Measurements from ENCODE around the gene CPLX1.
"Not testable (repeated sequence)": the region's sequence is repeated elsewhere in the genome, so short reads cannot be mapped to it uniquely, and the experiment has no call there.

CPLX1 gene

DNA sequence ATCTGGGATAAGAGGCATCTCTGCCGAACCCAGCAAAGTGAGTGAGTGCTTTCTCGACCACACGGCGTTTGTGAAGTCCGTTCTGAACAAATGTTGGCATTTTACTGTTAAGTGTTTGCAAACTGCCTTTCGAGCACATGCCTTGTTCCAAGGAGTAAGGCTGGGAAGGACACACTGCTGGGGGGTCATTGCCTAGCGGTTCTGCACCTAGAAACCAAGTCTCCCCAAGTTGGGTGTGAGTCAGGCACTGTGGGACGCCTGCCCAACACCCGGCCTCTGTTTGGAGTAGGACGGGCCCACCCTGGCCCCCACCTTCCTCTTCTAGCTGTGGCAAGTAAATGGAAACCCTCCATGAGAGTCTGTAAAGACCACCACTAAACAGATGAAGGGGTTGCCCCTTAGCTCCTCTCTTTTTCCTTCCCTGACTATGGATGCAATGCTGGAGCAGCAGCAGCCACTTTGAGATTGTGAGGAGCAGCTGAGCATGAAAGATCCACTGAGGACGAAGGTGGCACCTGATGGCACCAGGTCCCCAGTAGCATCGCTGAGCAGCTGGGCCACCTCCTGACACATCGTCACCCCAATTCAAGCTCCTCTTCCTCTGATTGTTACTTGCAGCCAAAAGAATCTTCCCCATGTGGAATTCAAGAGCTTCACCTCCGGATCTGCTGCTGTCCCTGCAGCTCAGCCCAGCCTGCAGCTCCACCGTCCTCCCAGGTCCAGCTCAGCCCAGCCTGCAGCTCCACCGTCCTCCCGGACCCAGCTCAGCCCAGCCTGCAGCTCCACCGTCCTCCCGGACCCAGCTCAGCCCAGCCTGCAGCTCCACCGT, 6.3 kb downstream of the CPLX1 start:
- no peak for DNase-seq

DNA sequence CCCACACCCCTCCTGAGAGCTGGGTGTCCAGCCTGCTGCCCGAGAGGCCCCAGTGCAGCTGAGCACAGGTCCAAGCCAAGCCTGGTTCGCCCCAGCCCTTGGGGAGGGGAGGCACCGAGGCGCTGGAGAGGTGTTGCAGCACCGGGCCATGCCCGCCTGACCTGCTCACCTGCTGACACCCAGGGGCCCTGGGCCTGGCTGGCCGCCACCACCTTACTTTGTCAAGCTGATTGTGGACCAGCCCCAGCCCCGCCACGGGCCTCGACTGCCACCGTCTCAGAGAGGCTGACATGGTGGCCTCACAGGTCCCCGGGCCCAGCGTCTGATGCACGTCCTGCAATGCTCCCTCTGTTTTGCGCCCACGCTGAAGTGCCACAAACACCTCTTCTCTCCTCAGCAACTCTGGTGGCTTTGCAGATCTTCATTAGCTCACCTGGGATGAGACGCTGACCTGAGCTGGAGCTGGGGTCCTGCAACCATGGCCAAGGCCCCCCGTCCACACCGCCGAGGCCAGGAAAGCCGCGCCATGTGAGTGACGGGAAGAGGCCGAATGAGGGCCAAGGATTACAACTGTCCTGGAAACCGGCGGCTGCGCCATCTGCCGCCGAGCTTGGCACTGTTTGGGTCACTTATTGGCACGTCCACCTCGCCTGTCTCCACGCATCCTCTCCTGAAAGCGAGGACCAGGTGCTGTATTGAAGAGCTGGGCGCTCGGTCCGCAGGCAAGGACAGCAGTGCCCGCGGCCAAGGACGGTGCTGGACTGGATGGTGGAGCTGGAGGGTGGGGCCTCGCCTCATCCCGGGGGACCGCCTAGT, 7.6 kb downstream of the CPLX1 start:
- no peak for DNase-seq

DNA sequence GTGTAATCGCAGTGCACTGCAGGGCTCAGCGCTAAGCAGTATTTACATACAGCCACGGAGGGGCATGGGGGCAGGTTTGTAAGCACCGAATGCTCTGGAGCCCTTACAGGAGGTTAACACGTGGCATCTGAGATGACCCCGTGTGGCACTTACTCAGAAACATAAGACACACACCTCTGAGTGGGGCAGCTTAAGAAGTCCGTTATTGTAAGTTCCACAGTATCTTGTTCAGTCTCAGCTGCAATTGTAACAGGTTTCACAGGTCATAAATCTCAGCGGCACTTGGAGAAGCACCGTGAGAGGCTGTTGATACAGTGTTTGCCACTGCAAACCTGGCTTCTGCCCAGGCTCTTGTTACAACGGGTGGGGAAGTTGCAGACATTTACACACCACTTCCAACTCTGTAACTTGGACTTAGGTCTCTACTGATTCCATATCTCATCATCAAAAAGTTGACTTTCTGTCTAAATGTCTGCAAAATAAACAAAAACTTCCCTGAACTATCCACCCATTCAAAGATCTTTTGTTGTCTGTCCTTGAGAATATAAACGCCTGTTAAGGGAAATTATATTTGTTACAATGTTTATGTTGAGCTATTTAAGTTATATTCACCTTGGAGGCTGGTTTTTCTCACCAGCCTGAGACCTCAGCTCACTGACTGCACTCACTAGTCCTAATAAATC, 10.3 kb downstream of the CPLX1 start:
- DNase-seq: no peak

DNA sequence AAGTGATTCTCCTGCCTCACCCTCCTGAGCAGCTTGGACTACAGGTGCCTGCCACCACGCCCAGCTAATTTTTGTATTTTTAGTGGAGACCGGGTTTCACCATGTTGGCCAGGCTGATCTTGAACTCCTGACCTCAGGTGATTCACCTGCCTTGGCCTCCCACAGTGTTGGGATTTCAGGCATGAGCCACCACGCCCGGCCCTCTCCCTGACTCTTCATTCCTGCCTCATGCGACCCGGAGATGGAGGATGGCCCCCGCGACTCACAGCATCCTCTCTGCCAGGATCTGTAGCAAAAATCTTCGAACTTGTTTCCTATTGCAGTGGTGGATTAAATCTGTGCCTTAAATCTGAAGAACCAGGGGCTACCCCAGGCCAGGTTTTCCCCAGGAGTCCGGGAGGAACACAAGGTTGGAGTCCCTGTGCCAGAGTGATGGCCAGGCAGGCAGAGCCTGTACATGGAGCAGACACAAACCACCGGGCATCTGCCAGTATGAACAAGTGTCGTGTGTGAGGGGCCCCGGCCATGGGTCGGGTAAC, 11.5 kb downstream of the CPLX1 start:
- DNase-seq: no peak

DNA sequence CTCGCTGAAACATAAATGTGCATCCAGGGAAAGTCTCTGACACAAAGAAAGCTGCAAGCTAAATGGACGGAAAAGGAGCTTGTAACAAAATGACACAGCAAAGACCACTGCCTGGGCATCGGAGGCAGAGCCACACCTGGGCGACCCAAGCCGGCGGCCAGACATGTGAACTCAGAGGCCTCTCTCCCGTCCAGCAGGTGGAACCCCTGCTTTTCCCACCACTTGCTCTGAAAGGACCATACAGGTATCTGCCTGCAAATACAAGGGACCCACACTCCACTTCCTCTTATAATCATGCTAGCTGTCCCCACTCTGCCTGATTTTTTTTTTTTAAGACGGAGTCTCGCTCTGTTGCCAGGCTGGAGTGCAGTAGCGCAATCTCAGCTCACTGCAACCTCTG, 12.0 kb downstream of the CPLX1 start:
- no peak for DNase-seq

DNA sequence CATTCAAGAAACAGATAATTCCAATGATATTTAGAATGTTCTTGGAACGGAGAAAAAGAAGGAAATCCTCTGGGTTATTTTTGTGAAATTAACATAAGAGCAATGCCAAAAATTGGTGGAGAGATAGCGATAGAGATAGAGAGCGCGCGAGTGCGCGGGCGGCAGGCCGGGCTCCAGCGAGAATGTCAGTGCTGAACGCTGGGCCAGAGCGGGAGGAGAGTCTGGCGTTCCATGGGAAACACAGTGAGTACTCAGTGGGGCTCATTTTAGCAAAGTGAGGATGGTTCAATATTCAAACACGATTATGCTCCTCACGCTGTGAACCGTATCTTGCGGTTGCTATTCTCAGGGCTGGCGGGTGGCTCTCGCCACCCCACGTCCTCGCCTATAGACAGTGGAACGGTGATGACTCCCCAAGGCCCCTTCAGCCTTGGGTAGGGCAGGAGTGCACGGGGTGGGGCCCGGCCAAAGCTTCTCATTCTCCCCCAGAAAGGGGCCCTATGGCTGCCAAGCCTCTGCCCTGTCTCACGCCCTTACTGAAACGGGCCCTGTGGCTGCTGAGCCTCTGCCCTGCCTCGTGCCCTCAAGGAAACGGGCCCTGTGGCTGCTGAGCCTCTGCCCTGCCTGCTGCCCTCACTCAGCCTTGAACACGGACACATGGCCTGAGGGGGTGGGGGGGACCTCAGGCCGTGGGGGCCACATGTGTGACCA, 16.9 kb downstream of the CPLX1 start:
- DNase-seq: no peak

DNA sequence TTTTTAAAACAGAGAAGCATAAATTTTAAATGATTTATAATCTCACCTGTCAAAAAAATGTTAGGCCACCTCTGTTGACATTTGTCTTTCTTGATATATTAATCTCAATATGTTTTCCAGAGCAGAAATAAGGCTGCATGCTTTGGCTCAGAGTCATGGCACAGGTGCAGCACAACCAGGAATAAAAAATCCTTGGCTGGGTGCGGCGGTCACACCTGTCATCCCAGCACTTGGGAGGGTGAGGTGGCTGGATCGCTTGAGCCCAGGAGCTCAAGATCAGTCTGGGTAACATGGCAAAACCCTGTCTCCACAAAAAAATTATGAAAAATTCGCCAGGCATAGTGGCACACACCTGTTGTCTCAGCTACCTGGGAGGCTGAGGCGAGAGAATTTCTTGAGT, 18.1 kb downstream of the CPLX1 start:
- DNase-seq: no peak

DNA sequence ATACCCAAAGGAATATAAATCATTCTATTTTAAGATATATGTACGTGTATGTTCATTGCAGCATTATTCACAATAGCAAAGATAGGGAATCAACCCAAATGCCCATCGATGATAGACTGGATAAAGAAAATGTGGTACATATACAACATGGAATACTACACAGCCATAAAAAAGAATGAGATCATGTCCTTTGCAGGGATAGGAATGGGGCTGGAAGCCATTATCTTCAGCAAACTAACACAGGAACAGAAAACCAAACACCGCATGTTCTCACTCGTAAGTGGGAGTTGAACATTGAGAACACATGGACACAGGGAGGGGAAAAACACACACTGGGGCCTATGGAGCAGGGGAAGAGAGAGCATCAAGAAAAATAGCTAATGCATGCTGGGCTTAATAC, 18.9 kb downstream of the CPLX1 start:
- DNase-seq: not testable (repeated sequence)

DNA sequence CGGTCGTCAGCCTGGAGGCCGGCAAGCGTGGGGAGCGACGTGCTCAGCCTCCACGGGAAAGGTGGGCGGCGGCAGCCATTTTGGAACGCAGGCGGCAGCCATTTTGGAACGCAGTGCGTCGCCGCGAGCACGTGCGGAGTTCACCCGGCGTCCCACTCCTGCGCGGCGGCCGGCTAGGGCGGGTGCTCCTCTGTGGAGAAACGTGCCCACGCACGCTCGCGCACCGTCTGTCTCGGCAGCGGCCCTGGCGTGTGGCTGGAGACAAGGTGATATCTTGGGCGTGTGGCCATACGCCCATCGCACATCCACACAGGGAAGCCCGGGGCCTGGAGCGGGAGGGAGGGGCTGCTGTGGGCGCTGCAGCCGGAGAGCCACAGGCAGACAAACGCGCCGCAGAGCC, 21.1 kb downstream of the CPLX1 start:
- no peak for DNase-seq

DNA sequence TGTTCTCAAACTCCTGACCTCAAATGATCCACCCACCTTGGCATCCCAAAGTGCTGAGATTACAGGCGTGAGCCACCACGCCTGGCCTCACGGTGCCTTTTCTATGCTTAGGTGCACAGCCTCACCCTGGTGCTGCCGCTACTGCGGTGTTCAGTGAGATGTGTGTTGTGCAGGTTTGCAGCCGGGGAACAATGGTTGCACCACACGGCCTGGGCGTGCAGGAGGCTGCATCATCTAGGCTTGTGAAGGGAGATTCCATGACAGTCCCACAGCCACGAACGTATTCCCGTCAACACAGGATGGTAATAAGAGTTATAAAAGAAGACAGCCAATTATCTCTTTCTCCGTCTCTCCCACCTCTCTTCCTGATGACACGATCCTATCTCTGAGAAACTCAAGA, 22.0 kb downstream of the CPLX1 start:
- DNase-seq: no peak

DNA sequence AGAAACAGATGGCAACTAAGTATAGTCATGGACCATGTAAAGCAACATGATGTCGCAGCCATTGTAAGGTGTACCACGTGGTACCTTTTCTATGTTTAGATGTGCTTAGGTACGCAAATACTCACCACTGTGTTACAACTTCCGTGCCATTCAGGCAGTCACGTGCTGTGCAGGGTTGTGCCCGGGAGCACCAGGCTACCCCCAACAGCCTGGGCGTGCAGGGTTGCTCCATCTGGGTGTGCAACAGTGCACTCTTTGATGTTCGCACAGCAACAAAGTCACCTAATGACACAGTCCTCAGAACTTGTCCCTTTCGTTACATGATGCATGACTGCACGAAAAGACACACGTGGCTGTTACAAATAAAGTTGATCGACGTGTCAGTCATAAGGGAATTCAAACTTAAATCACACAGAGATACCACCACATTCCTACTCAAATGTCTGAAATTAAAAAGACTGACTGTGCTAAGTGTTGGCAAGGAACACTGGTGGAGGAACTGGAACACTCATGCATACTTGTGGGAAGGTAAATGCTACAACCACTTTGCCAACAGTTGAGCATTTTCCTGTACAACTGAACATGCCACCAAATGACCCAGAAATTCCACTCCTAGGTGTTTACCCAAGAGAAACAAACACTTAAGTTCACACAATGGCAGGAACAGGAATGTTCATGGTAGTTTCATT, 24.3 kb downstream of the CPLX1 start:
- DNase-seq: no peak

DNA sequence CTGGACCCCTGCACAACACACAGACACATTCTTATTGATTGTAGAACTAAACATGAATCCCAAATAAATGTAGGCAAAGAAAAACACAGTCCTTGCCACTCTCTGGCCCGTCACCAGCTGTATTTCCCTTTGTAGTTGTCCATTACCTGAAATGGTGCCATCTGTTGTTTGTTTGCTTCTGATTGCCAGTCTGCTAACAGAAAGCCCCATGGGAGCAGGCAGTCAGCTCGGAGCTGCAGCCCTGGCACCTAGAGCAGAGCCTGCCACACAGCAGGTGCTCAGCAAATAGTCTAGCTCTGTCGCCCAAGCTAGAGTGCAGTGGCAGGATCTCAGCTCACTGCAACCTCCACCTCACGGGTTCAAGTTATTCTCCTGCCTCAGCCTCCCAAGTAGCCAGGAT, 28.9 kb downstream of the CPLX1 start:
- no peak for DNase-seq

DNA sequence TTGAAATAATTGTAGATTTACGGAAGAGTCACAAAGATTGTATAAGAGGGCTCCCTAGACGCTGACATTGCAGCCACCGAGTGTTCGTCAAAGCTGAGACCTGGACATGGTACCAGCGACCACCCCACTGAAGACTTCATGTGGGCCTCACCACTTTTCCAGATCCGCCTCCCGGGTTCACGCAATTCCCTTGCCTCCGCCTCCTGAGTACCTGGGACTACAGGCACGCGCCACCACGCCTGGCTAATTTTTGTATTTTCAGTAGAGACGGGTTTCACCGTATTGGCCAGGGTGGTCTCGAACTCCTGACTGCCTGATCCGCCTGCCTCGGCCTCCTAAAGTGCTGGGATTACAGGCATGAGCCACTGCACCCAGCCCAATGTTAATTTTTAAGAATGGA, 29.7 kb downstream of the CPLX1 start:
- DNase-seq: no peak

DNA sequence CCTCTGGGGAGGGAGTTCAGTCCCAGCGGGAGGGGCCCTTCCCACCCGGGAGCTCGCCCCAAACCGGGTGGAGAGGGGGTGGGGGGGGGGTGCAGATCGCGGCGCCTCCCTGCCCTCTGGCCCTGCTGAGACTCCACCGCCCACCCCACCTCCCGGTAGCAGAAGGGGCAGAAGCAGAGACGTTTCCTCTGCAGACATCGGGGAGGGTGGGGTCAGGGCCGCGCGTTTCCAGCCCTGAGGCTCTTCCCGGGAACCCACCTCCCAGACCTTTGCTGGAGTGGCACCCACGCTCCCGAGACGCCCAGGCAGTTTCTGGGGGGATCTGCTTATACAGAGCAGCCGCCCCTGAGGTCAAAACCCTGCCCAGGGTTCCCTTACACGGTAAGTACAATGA, 30.2 kb downstream of the CPLX1 start:
- DNase-seq: no peak

DNA sequence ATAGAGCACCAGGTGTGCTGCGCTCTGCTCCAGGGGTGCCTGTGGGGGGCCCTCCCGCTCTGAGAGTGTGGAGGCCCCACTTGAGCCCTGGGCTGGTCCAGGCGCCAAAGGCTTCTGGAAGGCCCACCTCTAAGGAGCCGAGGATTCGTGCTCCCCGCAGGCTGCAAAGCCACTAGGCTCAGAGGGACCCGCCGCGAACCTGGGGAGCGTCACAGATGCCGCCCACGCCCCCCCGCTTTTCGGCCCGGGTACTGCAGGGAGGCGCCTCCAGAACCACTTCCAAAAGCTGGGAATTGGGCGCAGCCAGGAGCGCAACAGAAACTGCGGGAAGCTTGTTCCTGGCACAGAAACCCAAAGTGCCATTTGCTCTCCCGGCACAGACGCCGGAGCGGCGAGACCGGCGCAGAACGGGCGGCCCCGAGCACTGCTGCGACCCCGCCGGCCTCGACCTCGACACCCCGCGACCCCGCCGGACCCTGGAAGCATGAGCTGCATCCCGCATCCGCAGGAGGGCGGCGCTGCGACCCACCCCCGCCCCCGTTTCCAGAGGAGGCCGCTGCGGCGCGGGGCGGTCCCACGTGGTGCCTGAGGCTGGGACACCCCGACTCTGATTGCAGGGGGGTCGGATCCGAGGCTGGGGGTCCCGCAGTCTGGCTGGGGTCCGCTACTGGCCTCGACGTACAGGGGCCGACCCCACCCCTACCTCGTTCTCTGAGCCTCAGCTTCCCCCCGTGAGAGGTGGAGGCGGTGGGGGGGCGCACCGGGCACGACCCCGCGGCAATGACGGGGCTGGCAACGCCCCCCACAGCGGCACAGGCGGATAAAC, 30.8 kb downstream of the CPLX1 start:
- DNase-seq: no peak

DNA sequence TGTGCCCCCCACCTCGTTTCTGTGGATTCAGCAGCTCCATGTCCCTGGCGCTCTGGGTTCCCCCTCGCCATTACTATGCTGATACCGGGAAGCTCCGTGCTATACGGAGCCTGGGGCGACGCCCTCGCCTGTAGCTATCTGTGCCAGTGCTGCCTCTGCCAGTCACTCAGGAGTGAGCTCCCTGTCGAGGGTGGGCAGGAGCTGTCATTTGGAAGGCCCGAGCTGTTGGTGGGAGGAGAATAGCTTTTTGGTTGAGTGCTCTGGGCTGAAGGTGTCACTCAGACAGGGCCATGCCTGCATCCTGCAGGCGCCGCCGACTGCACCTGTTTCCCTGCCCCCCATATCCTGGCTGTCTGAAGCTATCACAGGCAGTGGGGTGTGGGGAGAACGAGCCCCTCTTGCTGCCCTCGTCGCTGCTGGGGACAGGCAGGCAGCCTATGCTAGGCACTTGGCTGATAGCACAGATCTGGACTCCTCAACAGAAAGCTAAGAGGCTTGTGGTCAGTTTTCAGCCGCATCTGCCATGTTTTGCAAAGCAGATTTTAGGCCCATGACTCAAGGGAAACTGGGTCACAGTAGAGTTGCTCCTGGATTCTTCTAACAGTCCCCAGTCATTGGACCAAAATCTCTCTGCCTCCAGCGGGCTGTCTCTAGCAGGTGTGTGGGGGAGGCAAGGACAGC, 31.8 kb downstream of the CPLX1 start:
- DNase-seq: no peak

DNA sequence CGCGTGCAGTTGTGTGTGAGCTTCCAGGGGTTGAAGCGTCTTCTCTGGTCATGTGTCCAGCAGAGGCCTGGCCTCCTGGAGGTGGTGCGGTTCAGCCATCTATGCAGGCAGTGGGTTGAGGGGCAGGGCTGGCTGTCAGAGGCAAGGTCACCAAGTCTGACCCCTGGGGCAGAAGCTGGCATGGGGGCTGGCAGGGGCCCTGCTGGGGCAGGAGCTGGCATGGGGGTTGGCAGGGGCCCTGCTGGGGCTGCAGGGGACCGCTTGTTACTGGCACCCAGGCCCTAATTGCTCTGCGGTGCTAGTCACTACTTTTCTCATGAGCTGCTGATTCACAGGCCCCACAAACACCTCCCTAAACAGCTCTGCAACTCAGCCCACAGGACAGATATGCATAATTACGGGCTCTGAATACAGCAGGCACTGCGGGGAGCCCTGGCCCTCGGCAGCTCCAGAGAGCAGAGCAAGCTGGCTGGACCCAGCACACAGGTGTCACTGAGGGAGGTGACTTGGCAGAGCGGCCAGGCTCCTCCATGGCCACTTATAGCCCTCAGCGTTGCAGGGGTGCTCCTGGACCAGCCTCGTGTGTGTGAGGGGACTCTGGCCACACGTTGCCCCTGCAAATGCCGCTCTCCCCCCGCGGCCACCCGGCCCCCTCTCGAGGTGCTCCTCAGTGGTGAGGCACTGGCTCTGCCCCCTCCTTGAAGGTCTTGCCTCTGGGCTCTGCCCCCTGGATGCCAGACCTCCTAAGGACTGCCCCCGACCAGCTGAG, 32.7 kb downstream of the CPLX1 start:
- no peak for DNase-seq

DNA sequence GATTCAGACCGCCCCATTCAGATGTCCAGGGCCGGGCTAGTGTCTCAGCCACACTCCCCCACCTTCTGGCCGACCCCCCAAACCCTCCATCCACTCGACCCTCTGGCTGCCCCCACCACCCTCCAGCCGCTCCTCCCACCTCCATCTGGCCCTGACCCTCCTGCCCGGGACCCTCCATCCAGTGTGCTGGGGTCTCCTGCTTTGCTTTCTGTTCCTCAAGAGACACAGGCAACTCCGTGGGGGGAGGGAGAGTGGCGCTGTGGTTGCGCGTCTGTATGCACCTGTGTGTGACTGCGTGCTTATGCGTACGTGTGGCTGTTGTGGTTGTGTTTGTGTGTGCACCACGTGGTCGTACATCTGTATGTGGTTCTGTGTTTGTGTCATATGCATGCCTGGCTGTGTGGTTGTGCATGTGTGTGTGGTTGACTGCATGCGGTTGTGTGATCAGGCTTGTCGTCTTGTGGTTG, 33.3 kb downstream of the CPLX1 start:
- peak in 1 of 5 donors; percentile 64 for DNase-seq

DNA sequence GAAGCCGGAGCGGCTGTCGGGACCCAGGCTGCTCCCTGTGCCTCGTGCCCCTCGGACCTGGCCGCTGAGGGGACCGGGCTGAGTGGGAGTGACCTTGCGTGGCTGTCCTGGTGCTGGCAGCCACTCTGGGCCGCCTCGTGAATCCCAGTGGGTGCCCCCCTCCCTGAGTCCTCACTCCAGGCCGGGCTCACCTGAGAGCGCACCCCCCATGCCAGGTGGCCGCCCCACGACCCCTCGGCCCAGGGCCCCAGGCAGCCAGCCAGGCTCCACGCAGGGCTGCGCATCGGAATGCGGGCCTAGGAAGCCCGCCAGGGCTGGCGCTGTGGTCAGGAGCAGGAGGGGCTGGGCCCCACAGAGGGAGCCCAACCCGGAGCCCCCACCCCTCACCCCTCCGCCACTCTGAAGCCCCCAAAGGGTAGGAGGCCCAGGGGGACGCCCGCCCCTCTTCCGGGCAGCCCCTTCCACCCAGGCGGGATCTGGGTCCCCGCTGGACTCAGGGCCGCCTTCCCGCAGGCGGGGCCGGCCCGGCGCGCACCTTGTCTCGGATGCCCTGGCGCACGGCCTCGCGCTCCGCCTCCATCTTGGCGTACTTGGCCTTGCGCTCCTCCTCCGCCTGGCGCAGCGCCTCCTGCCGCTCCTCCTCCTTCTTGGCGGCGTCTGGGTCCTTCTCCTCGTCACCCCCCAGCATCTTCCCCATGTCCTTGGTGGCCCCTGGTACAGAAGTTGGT, 33.9 kb downstream of the CPLX1 start:
- DNase-seq: peak in 3 of 5 donors; percentile 27 to 41 (median 29)

Measured in T-helper 1 cell (primary cell).